Measurements from ENCODE around the gene LALBA. TPM values are rescaled to one million over a fixed set of nuclear protein-coding genes. Genes with fewer than 3 reads are reported as not detected.
"Not testable (repeated sequence)": the region's sequence is repeated elsewhere in the genome, so short reads cannot be mapped to it uniquely, and the experiment has no call there.

The LALBA gene
- total RNA-seq, 1 experiment from 2014 or later: not detected

DNA sequence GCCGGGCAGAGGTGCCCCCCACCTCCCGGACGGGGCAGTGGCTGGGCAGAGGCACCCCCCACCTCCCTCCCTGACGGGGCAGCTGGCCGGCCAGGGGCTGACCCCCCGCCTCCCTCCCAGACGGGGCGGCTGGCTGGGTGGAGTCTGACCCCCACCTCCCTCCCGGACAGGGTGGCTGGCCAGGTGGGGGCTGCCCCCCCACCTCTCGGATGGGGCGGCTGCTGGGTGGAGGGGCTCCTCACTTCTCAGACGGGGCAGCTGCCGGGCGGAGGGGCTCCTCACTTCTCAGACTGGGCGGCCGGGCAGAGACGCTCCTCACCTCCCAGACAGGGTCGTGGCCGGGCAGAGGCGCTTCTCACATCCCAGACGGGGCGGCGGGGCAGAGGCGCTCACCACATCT, 49.5 kb downstream of the LALBA start:
- in situ Hi-C loops (cut with HindIII; ENCODE audit: low pct_unique_long_range_greater_than_20kb, low sequenced_read_pairs); intact Hi-C loops (cut with micrococcal nuclease; ENCODE audit: unreplicated experiment); H3K4me1 ChIP-seq (ENCODE audit: control insufficient read depth, insufficient read depth, low read length); H3K27me3 ChIP-seq (ENCODE audit: control insufficient read depth, insufficient read depth, low read length); ATAC-seq; POLR2A ChIA-PET; H3K9me3 ChIP-seq (ENCODE audit: control insufficient read depth, insufficient read depth, low read depth, low read length); DNase-seq (ENCODE audit: low read depth, low spot score); H3K27ac ChIP-seq (ENCODE audit: low read length); BruUV-seq (replicated peaks); CTCF ChIA-PET; H3K4me3 ChIP-seq (ENCODE audit: low read depth in 2 of 2, low read length in 2 of 2); H3K36me3 ChIP-seq (ENCODE audit: control insufficient read depth, insufficient read depth, low read length): not testable (repeated sequence)

Other genes with a start within 250 kb of the LALBA start
- gene ZNF641, start 219.1 kb downstream of the LALBA start, total RNA-seq (2021; ENCODE audit: unreplicated experiment): 13.5 TPM
- not detected for gene ANP32D, start 97.5 kb downstream of the LALBA start, total RNA-seq (2021; ENCODE audit: unreplicated experiment)
- not detected for gene C12orf54, start 87.5 kb downstream of the LALBA start, total RNA-seq (2021; ENCODE audit: unreplicated experiment)
- gene OR8S1, start 44.4 kb downstream of the LALBA start, total RNA-seq (2021; ENCODE audit: unreplicated experiment): not detected
- gene KANSL2, start 112.2 kb upstream of the LALBA start, total RNA-seq (2021; ENCODE audit: unreplicated experiment): 36.9 TPM
- 50.0 TPM for gene CCNT1, start 146.7 kb upstream of the LALBA start, total RNA-seq (2021; ENCODE audit: unreplicated experiment)
- gene ADCY6, start 219.0 kb upstream of the LALBA start, total RNA-seq (2021; ENCODE audit: unreplicated experiment): 24.1 TPM
- 40.5 TPM for gene CACNB3, start 248.4 kb upstream of the LALBA start, total RNA-seq (2021; ENCODE audit: unreplicated experiment)